Peyer's patch (tissue), 4 donors: Measurements from ENCODE around the gene RNU1-2. TPM values are rescaled to one million over a fixed set of nuclear protein-coding genes. Genes with fewer than 3 reads are reported as not detected.
"Not testable (repeated sequence)": the region's sequence is repeated elsewhere in the genome, so short reads cannot be mapped to it uniquely, and the experiment has no call there.

Experiments
- DNase-seq, 3 donors: peaks; one replicate each; pipeline ENCODE4 v3.0.0-alpha.2; 2017 to 2019
- H3K27ac ChIP-seq, 4 donors: fragments of 200-600 bp; sonication (generic); one replicate each; pipeline ENCODE4 v1.5.1; 2016 to 2019
- H3K27me3 ChIP-seq, 2 donors: fragments of 200-600 bp; sonication (generic); one replicate each; pipeline ENCODE4 v1.5.1; 2019
- H3K36me3 ChIP-seq, 3 donors: fragments of 200-600 bp; sonication (generic); one replicate each; pipeline ENCODE4 v1.5.1; 2016 to 2019
- H3K4me1 ChIP-seq, 4 donors: fragments of 200-600 bp; sonication (generic); one replicate each; pipeline ENCODE4 v1.5.1; 2016 to 2019
- H3K4me3 ChIP-seq, 4 donors: fragments of 200-600 bp; sonication (generic); 1 replicate in 3 of 4; 2 replicates in 1 of 4; pipeline ENCODE4 v1.5.1; 2016 to 2019; ENCODE audit warnings: mild to moderate bottlenecking in 1 of 4
- H3K9me3 ChIP-seq, 4 donors: fragments of 200-600 bp; sonication (generic); one replicate each; pipeline ENCODE4 v1.5.1; 2016 to 2019; ENCODE audit warnings: mild to moderate bottlenecking in 1 of 4
- POLR2A ChIP-seq, 2 donors: fragments of 450-650 bp; IDR thresholded peaks; one replicate each; pipeline ENCODE4 v1.5.1; 2017; ENCODE audit warnings: antibody characterized with exemption in 2 of 2, mild to moderate bottlenecking in 2 of 2, moderate library complexity in 2 of 2
- total RNA-seq, 4 donors: library from RNA; depleted of rRNA; stranded (reverse); fragments of >200 nt; gene quantifications; one replicate each; pipeline ENCODE4 v1.1.0, GENCODE V29; 2016

The RNU1-2 gene
- total RNA-seq = under 1 TPM; under 0.01 TPM

- not testable (repeated sequence) for H3K27me3 ChIP-seq, H3K36me3 ChIP-seq, H3K9me3 ChIP-seq, H3K4me1 ChIP-seq
- peak within 1 kb of the TSS; percentile 27 to 59 (median 35) for H3K4me3 ChIP-seq
- DNase-seq = peak; percentile 87 to 96 (median 89)
- H3K27ac ChIP-seq = peak within 1 kb of the TSS; percentile 76 to 97 (median 88)
- TF ChIP-seq POLR2A (IDR thresholded peaks at IDR 0.05) = peak; percentile 92 to 97
Observed at GRCh38 chr1:16895598-16896315, at the start of gene RNU1-2. Gene RNU1-2 (plus strand): TSS chr1:16895980.

- not testable (repeated sequence) for H3K4me3 ChIP-seq, H3K27me3 ChIP-seq, H3K27ac ChIP-seq, H3K4me1 ChIP-seq, DNase-seq, H3K9me3 ChIP-seq, H3K36me3 ChIP-seq
Observed at GRCh38 chr1:16856201-16856600, 39.6 kb upstream of the RNU1-2 start.

- H3K27ac ChIP-seq, H3K9me3 ChIP-seq, H3K27me3 ChIP-seq, H3K4me1 ChIP-seq, DNase-seq, H3K36me3 ChIP-seq, H3K4me3 ChIP-seq: not testable (repeated sequence)
Observed at GRCh38 chr1:16859167-16860041, 36.4 kb upstream of the RNU1-2 start.

DNA sequence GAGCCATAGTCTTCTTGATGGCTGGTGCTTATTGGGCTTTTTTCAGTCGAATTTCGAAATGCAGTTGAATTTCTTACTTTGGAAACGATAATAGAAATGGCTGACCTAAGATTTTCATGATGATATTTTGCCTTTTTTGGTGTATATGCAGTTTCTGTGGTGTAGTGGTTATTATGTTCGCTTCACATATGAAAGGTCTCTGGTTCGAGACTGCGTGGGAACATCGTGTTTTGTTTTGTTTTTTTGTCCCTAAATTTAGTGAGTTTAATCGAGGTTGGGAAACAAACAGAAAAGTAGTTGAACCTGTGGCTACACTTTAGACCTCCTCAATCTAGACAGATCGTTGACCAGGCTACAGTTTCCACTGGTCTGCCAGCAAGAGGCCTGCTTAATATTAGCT lies 35.7 kb upstream of the RNU1-2 start:
- H3K9me3 ChIP-seq, H3K4me1 ChIP-seq, H3K27me3 ChIP-seq, H3K27ac ChIP-seq, DNase-seq, H3K4me3 ChIP-seq, H3K36me3 ChIP-seq: not testable (repeated sequence)

GRCh38 chr1:16861832-16862245 lies 33.9 kb upstream of the RNU1-2 start:
- DNase-seq, H3K27ac ChIP-seq, H3K4me1 ChIP-seq, H3K4me3 ChIP-seq, H3K36me3 ChIP-seq, H3K27me3 ChIP-seq, H3K9me3 ChIP-seq: not testable (repeated sequence)

- not testable (repeated sequence) for H3K27me3 ChIP-seq, H3K27ac ChIP-seq, H3K4me1 ChIP-seq, H3K9me3 ChIP-seq, H3K36me3 ChIP-seq, H3K4me3 ChIP-seq, DNase-seq
Observed at GRCh38 chr1:16862415-16862814, 33.4 kb upstream of the RNU1-2 start.

DNA sequence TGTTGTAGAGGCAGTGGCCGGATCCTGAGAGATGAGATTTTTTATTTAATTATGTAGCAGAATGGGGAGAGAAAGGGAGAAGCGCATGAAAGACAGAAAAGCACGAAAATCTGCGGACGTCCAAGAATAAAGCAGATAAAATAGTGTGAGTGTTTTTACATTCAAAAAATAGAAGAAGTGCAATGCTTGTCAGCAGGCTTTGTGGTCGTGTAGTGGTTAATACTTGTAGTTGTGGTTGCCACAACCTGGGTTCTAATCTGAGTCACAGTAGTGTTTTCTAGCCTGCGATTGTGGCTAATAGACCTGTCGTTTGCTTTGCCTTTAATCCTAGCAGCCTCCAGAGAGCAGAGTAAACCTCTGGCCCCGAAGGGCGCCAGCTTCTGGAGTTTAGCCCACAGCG lies 32.8 kb upstream of the RNU1-2 start:
- not testable (repeated sequence) for H3K4me1 ChIP-seq, H3K4me3 ChIP-seq, H3K27me3 ChIP-seq, H3K36me3 ChIP-seq, DNase-seq, H3K27ac ChIP-seq, H3K9me3 ChIP-seq

DNA sequence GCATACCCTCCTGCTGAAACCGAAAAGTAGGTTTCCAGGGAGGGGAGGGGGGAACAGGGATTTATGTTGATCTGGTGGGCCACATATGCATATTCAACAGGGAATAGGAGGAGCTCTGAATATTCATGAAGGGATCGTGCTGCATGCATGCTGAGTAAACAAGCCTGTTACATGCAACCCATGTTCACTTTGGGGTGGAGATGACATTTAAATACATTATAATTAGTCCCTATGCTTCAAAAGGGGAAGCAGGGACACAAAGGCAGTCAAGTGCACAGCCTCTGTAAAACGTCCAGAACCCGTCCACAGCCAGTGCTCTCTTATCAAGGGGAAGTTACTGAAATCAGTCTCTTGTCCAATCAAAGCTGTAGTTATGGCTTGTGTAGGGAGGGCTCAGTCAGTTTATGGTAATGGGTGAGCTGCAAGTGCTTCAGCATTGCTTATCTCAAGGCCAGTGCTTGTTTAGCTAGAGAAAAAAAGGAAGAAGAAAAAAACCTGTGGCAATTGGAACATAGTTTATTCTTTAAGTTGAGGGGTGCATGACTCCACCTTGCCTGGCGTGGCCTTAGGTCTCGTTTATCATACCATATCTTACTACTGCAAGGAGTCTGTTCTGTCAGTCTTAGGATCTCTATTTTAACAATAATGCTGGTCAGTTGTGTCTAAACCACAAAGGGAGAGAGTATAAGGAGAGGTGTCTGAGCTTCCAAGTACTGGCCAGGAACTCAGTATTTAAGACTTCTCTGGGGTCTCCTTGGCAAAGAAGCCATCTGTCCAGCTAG lies 28.7 kb upstream of the RNU1-2 start:
- not testable (repeated sequence) for H3K4me1 ChIP-seq, H3K9me3 ChIP-seq, DNase-seq, H3K4me3 ChIP-seq, H3K36me3 ChIP-seq, H3K27me3 ChIP-seq, H3K27ac ChIP-seq

DNA sequence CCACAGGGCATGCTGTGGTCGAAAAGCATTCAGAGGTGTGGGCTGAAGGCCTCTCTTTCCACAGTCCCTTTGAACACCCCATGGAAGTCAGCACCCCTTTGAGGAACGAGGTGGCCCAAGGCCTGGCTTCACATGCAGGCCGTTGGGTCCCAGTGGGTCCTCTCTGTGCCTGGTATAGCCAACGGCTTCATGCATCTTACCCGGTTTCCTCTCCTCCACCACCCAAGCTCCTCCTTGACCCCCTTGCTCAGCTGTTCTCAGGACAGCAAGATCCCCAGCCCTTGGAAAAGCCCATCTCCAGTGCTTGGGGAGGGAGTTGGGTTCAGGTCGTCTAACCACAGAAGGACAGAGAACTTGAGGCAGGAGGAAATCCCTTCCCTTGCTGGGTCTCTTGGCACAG lies 27.0 kb upstream of the RNU1-2 start:
- H3K27ac ChIP-seq, H3K4me3 ChIP-seq, H3K27me3 ChIP-seq, H3K36me3 ChIP-seq, H3K9me3 ChIP-seq, H3K4me1 ChIP-seq, DNase-seq: not testable (repeated sequence)

DNA sequence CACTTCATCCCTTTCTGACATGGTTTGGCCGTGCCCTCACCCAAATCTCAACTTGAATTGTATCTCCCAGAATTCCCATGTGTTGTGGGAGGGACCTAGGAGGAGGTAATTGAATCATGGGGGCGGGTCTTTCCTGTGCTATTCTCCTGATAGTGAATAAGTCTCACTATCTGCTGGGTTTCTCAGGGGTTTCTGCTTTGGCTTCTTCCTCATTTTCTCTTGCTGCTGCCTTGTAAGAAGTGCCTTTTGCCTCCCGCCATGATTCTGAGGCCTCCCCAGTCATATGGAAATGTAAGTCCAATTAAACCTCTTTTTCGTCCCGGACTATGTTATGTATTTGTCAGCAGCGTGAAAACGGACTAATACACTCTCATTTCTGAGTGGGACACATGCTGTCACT lies 25.8 kb upstream of the RNU1-2 start:
- not testable (repeated sequence) for DNase-seq

GRCh38 chr1:16871171-16871570 lies 24.6 kb upstream of the RNU1-2 start:
- H3K4me3 ChIP-seq, H3K36me3 ChIP-seq, H3K4me1 ChIP-seq, DNase-seq, H3K9me3 ChIP-seq, H3K27ac ChIP-seq, H3K27me3 ChIP-seq: not testable (repeated sequence)

More for the DNA sequence above, 25.8 kb upstream of the RNU1-2 start:
- H3K27ac ChIP-seq, H3K27me3 ChIP-seq, H3K9me3 ChIP-seq, H3K4me1 ChIP-seq, H3K4me3 ChIP-seq, H3K36me3 ChIP-seq: not testable (repeated sequence)

GRCh38 chr1:16872152-16873075 lies 23.4 kb upstream of the RNU1-2 start:
- peak in 2 of 3 donors; percentile 59 to 62 for DNase-seq
- not testable (repeated sequence) for H3K4me1 ChIP-seq, H3K36me3 ChIP-seq, H3K27ac ChIP-seq, H3K27me3 ChIP-seq, H3K9me3 ChIP-seq
- H3K4me3 ChIP-seq = peak overlapping the region in 3 of 4 donors; percentile 28 to 35 (median 30)

DNA sequence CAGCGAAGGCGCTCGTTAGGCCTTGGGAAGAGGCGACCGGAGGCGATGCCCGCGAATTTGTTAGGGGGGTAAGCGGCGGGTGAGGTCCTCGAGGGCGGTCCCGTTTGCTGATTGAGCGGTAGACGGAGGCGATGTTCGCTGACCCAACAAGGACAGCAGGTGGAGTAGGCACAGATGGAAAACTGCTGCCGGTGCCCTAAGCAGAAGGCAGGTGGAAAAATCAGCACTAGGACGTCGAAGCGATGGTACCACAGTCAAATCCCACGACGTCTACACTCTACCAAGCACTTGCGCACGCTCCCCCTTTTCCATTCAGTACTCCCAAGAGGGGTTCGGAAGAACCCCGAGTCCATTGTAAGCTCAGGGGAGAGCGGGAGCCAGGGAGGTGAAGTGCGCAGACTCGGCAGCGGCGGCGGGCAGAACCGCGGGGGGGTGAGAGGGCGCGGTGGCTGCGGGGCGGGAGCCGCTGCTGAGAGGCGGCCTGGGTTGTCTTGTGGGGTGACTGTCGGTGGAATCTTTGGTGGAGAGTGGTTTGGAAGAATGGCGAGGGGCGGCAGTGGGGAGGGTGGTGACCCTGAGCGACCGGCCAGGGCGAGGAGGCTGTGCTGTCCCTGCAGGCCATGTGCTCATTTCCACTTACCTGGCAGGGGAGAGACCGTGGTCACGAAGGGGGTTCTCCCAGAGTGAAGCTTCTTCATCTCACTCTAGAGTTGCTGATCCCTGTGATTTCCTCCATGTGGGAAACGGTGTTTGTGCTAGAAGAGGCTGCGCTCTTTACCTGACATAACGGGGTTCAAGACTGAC lies 22.5 kb upstream of the RNU1-2 start:
- not testable (repeated sequence) for H3K4me1 ChIP-seq, H3K36me3 ChIP-seq, H3K27me3 ChIP-seq, H3K27ac ChIP-seq, H3K9me3 ChIP-seq
- H3K4me3 ChIP-seq = peak overlapping the region in 3 of 4 donors; percentile 28 to 43 (median 30)
- DNase-seq = peak; percentile 44 to 89 (median 83)
